Uterus (tissue), 4 donors: Measurements from ENCODE around the gene ARGFX. TPM values are rescaled to one million over a fixed set of nuclear protein-coding genes. Genes with fewer than 3 reads are reported as not detected.

Source experiments
- DNase-seq, 2 donors: peaks; one replicate each; pipeline ENCODE4 v3.0.0-alpha.2; 2019 to 2020
- H3K27ac ChIP-seq, 2 donors: fragments of 200-600 bp; sonication (generic); 1 replicate in 1 of 2; 2 replicates in 1 of 2; pipeline ENCODE4 v1.5.1; 2016 to 2018
- H3K27me3 ChIP-seq, 2 donors: fragments of 200-600 bp; sonication (generic); one replicate each; pipeline ENCODE4 v1.5.1; 2018 to 2019; ENCODE audit warnings: control low read depth in 1 of 2
- H3K36me3 ChIP-seq, 2 donors: fragments of 200-600 bp; sonication (generic); one replicate each; pipeline ENCODE4 v1.5.1; 2019; ENCODE audit warnings: control low read depth in 1 of 2
- H3K4me1 ChIP-seq, 2 donors: fragments of 200-600 bp; sonication (generic); one replicate each; pipeline ENCODE4 v1.5.1; 2018 to 2019; ENCODE audit warnings: control low read depth in 1 of 2
- H3K4me3 ChIP-seq, 2 donors: fragments of 200-600 bp; sonication (generic); 1 replicate in 1 of 2; 2 replicates in 1 of 2; pipeline ENCODE4 v1.5.1; 2018 to 2019; ENCODE audit warnings: mild to moderate bottlenecking in 1 of 2
- H3K9me3 ChIP-seq, 2 donors: fragments of 200-600 bp; sonication (generic); one replicate each; pipeline ENCODE4 v1.5.1; 2019; ENCODE audit warnings: control low read depth in 1 of 2
- CTCF ChIP-seq, 4 experiments: fragments of 200-600 bp in 2 of 4; fragments of 450-650 bp in 2 of 4; sonication (generic) in 2 of 4; IDR thresholded peaks; one replicate each; pipeline ENCODE4 v1.5.1; 2016 to 2019; ENCODE audit warnings: antibody characterized with exemption in 4 of 4, mild to moderate bottlenecking in 2 of 4, moderate library complexity in 1 of 4
- POLR2A ChIP-seq, 2 donors: fragments of 450-650 bp; IDR thresholded peaks; one replicate each; pipeline ENCODE4 v1.6.1; 2016; ENCODE audit warnings: antibody characterized with exemption in 2 of 2, mild to moderate bottlenecking in 1 of 2, moderate library complexity in 1 of 2
- intact Hi-C: fragments of 100-400 bp; cut with DNase I; formaldehyde crosslinking; loops from one replicate; pipeline ENCODE4 v1.15.1; 2023; ENCODE audit warnings: low total_unique reads
- total RNA-seq, 4 donors: library from RNA; depleted of rRNA in 3 of 4; stranded (reverse); fragments of >200 nt in 3 of 4; gene quantifications; one replicate each; pipeline versions ENCODE4 v1.1.0 to v1.2.4, GENCODE V29; 2014 to 2023
- donor health status: DM: yes; HTN: yes; CAD: no.

ARGFX gene
- total RNA-seq: not detected

- no peak for DNase-seq
These were observed at the start of gene ARGFX for GRCh38 chr3:121567649-121568048. TSS of gene ARGFX (plus strand) at chr3:121567949. CDS start at chr3:121570714, 2,765 bp downstream.

GRCh38 chr3:121517953-121518655 is 49.6 kb upstream of the ARGFX start:
- TF ChIP-seq POLR2A (IDR thresholded peaks at IDR 0.05) (no peak), CTCF (IDR thresholded peaks at IDR 0.05) (no peak)
- H3K9me3 ChIP-seq: no peaks in the 10 kb centered on the region
- H3K36me3 ChIP-seq: no peaks in the 10 kb centered on the region
- H3K27me3 ChIP-seq: no peaks in the 10 kb centered on the region
- intact Hi-C loops: no loop called here
- no peak overlapping the region for H3K27ac ChIP-seq
- no peak overlapping the region for H3K4me3 ChIP-seq
- H3K4me1 ChIP-seq: no peaks in the 10 kb centered on the region
- DNase-seq: no peak

More at GRCh38 chr3:121567649-121568048, at the start of gene ARGFX:
- H3K4me1 ChIP-seq: no peaks in the 10 kb centered on the region
- no peak within 1 kb of the TSS for H3K4me3 ChIP-seq
- no peak within 1 kb of the TSS for H3K27ac ChIP-seq
- no peak for TF ChIP-seq POLR2A (IDR thresholded peaks at IDR 0.05)
- H3K36me3 ChIP-seq: no peaks in the 10 kb centered on the region
- H3K27me3 ChIP-seq: no peaks in the 10 kb centered on the region
- intact Hi-C loops: no loop called here
- no peaks in the 10 kb centered on the region for H3K9me3 ChIP-seq

- Histone ChIP-seq H3K9me3 (no peaks in the 10 kb centered on the region), H3K27me3 (no peaks in the 10 kb centered on the region), H3K4me1 (no peaks in the 10 kb centered on the region), H3K36me3 (no peaks in the 10 kb centered on the region), H3K27ac (no peak overlapping the region), H3K4me3 (no peak overlapping the region)
- intact Hi-C loops: no loop called here
- TF ChIP-seq POLR2A (IDR thresholded peaks at IDR 0.05): no peak
- TF ChIP-seq CTCF (IDR thresholded peaks at IDR 0.05): no peak
- no peak for DNase-seq
These were observed 47.2 kb upstream of the ARGFX start for GRCh38 chr3:121520510-121520909.

GRCh38 chr3:121529308-121529707 is 38.4 kb upstream of the ARGFX start:
- intact Hi-C loops: no loop called here
- H3K27me3 ChIP-seq: no peaks in the 10 kb centered on the region
- TF ChIP-seq CTCF (IDR thresholded peaks at IDR 0.05) (no peak), POLR2A (IDR thresholded peaks at IDR 0.05) (no peak)
- H3K9me3 ChIP-seq: no peaks in the 10 kb centered on the region
- H3K4me1 ChIP-seq: no peaks in the 10 kb centered on the region
- no peaks in the 10 kb centered on the region for H3K36me3 ChIP-seq
- no peak overlapping the region for H3K4me3 ChIP-seq
- H3K27ac ChIP-seq: no peak overlapping the region
- no peak for DNase-seq

- H3K4me1 ChIP-seq: no peaks in the 10 kb centered on the region
- TF ChIP-seq POLR2A (IDR thresholded peaks at IDR 0.05): no peak
- TF ChIP-seq CTCF (IDR thresholded peaks at IDR 0.05): no peak
- H3K36me3 ChIP-seq: no peaks in the 10 kb centered on the region
- H3K27ac ChIP-seq: no peak overlapping the region
- no peaks in the 10 kb centered on the region for H3K27me3 ChIP-seq
- DNase-seq: no peak
- no peak overlapping the region for H3K4me3 ChIP-seq
- H3K9me3 ChIP-seq: no peaks in the 10 kb centered on the region
- intact Hi-C loops: no loop called here
These were observed 36.5 kb upstream of the ARGFX start for GRCh38 chr3:121531269-121531668.
